GM23338 (cell line): ENCODE results near the gene PLXND1. TPM values are rescaled to one million over a fixed set of nuclear protein-coding genes. Genes with fewer than 3 reads are reported as not detected.

Experiments
- ATAC-seq: fragments of 200-7000 bp; cut with Tn5 transposase; 3 replicates; pipeline ENCODE4 v1.9.1; 2020
- DNase-seq: peaks from one replicate; pipeline ENCODE4 v3.0.0-alpha.2; 2015; ENCODE audit warnings: low spot score
- H2AFZ ChIP-seq: fragments of 200-600 bp; sonication (generic); 2 replicates; pipeline ENCODE4 v1.8.0; 2016; ENCODE audit warnings: antibody characterized with exemption, mild to moderate bottlenecking, moderate library complexity
- H3F3A ChIP-seq: fragments of 200-600 bp; sonication (generic); replicated peaks from 2 replicates; pipeline ENCODE4 v1.8.0; 2017; ENCODE audit warnings: antibody characterized with exemption, mixed run types, low read depth
- H3K27ac ChIP-seq: fragments of 200-600 bp; sonication (generic); 2 replicates; pipeline ENCODE4 v1.6.1; 2016; ENCODE audit warnings: low read depth
- H3K27me3 ChIP-seq: fragments of 200-600 bp; sonication (generic); 2 replicates; pipeline ENCODE4 v1.8.0; 2016; ENCODE audit warnings: mild to moderate bottlenecking, mixed run types, moderate library complexity; ENCODE audit not compliant: insufficient read depth
- H3K36me3 ChIP-seq: fragments of 200-600 bp; sonication (generic); 2 replicates; pipeline ENCODE4 v1.8.0; 2016; ENCODE audit warnings: mild to moderate bottlenecking; ENCODE audit not compliant: insufficient read depth
- H3K4me1 ChIP-seq: fragments of 200-600 bp; sonication (generic); 2 replicates; pipeline ENCODE4 v1.8.0; 2016; ENCODE audit warnings: mild to moderate bottlenecking, moderate library complexity; ENCODE audit not compliant: insufficient read depth
- H3K4me2 ChIP-seq: fragments of 200-600 bp; sonication (generic); 2 replicates; pipeline ENCODE4 v1.7.1; 2017; ENCODE audit warnings: mixed run types
- H3K4me3 ChIP-seq: fragments of 200-600 bp; sonication (generic); 2 replicates; pipeline ENCODE4 v1.6.1; 2016; ENCODE audit warnings: mixed run types
- H3K79me2 ChIP-seq: fragments of 200-600 bp; sonication (generic); replicated peaks from 2 replicates; pipeline ENCODE4 v1.8.0; 2017; ENCODE audit warnings: mild to moderate bottlenecking; ENCODE audit not compliant: insufficient read depth
- H3K9me2 ChIP-seq: fragments of 200-600 bp; sonication (generic); 2 replicates; pipeline ENCODE4 v1.8.0; 2017; ENCODE audit not compliant: insufficient read depth
- H4K20me1 ChIP-seq: fragments of 200-600 bp; sonication (generic); replicated peaks from 2 replicates; pipeline ENCODE4 v1.8.0; 2017; ENCODE audit warnings: mild to moderate bottlenecking; ENCODE audit not compliant: insufficient read depth
- H3K27ac Mint-ChIP-seq: 2 replicates; pipeline ENCODE4 v1.8.0; 2020; ENCODE audit warnings: inconsistent platforms, mild to moderate bottlenecking, moderate library complexity, mixed read lengths
- H3K27me3 Mint-ChIP-seq: 3 replicates; pipeline ENCODE4 v1.8.0; 2022; ENCODE audit warnings: low read depth, mild to moderate bottlenecking, moderate library complexity, mixed read lengths, inconsistent platforms; ENCODE audit not compliant: insufficient read depth, poor library complexity
- H3K36me3 Mint-ChIP-seq: 3 replicates; pipeline ENCODE4 v1.8.0; 2021; ENCODE audit warnings: low read depth, mild to moderate bottlenecking, inconsistent platforms, moderate library complexity, mixed read lengths
- H3K4me1 Mint-ChIP-seq: 3 replicates; pipeline ENCODE4 v1.8.0; 2020; ENCODE audit warnings: mild to moderate bottlenecking, inconsistent platforms, mixed read lengths
- H3K4me3 Mint-ChIP-seq: 3 replicates; pipeline ENCODE4 v1.8.0; 2021; ENCODE audit warnings: moderate library complexity, mild to moderate bottlenecking, inconsistent platforms, mixed read lengths
- H3K9me3 Mint-ChIP-seq: 3 replicates; pipeline ENCODE4 v1.8.0; 2020; ENCODE audit warnings: moderate library complexity, mild to moderate bottlenecking, inconsistent platforms, mixed read lengths
- CREB1 ChIP-seq: fragments of 250-450 bp; sonication (Bioruptor Pico); IDR thresholded peaks from 2 replicates; pipeline ENCODE4 v1.5.0; 2020; ENCODE audit warnings: low read depth, mild to moderate bottlenecking, moderate library complexity
- CTCF ChIP-seq, 2 experiments: fragments of 200-600 bp in 1 of 2; sonication (generic) in 1 of 2; conservative IDR thresholded peaks; 2 replicates each; pipeline versions ENCODE4 v1.5.1 to v1.6.1; 2016 to 2017; ENCODE audit warnings: antibody characterized with exemption in 2 of 2, low read depth in 2 of 2, mild to moderate bottlenecking in 2 of 2, moderate library complexity in 1 of 2
- ETS1 ChIP-seq: IDR thresholded peaks from 2 replicates; pipeline ENCODE4 v1.6.1; 2016; ENCODE audit warnings: antibody characterized with exemption
- EZH2 ChIP-seq: fragments of 200-600 bp; sonication (generic); IDR thresholded peaks from one replicate; pipeline ENCODE4 v1.8.0; 2017; ENCODE audit warnings: antibody characterized with exemption, mild to moderate bottlenecking, low read depth; ENCODE audit not compliant: unreplicated experiment
- EZH2phosphoT487 ChIP-seq: fragments of 200-600 bp; sonication (generic); IDR thresholded peaks from one replicate; pipeline ENCODE4 v1.8.1; 2018; ENCODE audit warnings: antibody characterized with exemption; ENCODE audit not compliant: unreplicated experiment
- NANOG ChIP-seq: IDR thresholded peaks from 2 replicates; pipeline ENCODE4 v1.6.1; 2016; ENCODE audit warnings: antibody characterized with exemption, borderline replicate concordance
- POLR2AphosphoS5 ChIP-seq: IDR thresholded peaks from 2 replicates; pipeline ENCODE4 v1.6.1; 2016; ENCODE audit warnings: antibody characterized with exemption, low read depth
- REST ChIP-seq: IDR thresholded peaks from one replicate; pipeline ENCODE4 v1.6.1; 2018; ENCODE audit warnings: antibody characterized with exemption; ENCODE audit not compliant: unreplicated experiment
- ZNF462 ChIP-seq: fragments of 250-450 bp; sonication (Bioruptor Pico); IDR thresholded peaks from 2 replicates; pipeline ENCODE4 v1.5.0; 2020; ENCODE audit warnings: mild to moderate bottlenecking, moderate library complexity
- polyA plus RNA-seq: library from polyadenylated mRNA; unstranded; fragments of >200 nt; fragmentation: Nextera tagmentation; extraction: Ambion mirVana; gene quantifications from 2 replicates; pipeline ENCODE4 v1.2.1, GENCODE V29; 2016
- total RNA-seq: library from RNA; depleted of rRNA; stranded (reverse); fragments of >200 nt; shearing (Covaris generic); gene quantifications from 2 replicates; pipeline ENCODE4 v1.2.3, GENCODE V29; 2014

The PLXND1 gene
- total and polyA plus RNA-seq, 2 experiments from 2014 or later: 13.3 to 60.4 TPM

- no peak for TF ChIP-seq ZNF462 (CRISPR knock-in tag)
- no peak for TF ChIP-seq CTCF (conservative IDR thresholded peaks at IDR 0.05; ENCODE audit: low read depth in 2 of 2)
- no peak for TF ChIP-seq NANOG
- TF ChIP-seq POLR2AphosphoS5: no peak
These were observed 54.0 kb downstream of the PLXND1 start (continued) for GRCh38 chr3:129552287-129553050.

- Histone ChIP-seq H3K4me3 (no peak overlapping the region), H3K79me2 (no peaks in the 10 kb centered on the region), H3K4me2 (no peak overlapping the region), H4K20me1 (no peaks in the 10 kb centered on the region), H3K9me2 (no peaks in the 10 kb centered on the region), H2AFZ (no peak overlapping the region), H3K36me3 (no peaks in the 10 kb centered on the region), H3K27ac (no peak overlapping the region), H3K27me3 (no peaks in the 10 kb centered on the region), H3F3A (no peaks in the 10 kb centered on the region), H3K4me1 (0 out of 2 replicates have a peak, but pooled peaks cover 3% of the 10 kb centered on the region)
- no peaks in the 10 kb centered on the region for H3K36me3 Mint-ChIP-seq
- H3K27me3 Mint-ChIP-seq: peaks cover 19% of the 10 kb centered on the region
- no peak overlapping the region for H3K4me3 Mint-ChIP-seq
- ATAC-seq (no peak), DNase-seq (no peak)
- H3K4me1 Mint-ChIP-seq: peaks cover 19% of the 10 kb centered on the region
- no peaks in the 10 kb centered on the region for H3K9me3 Mint-ChIP-seq
- H3K27ac Mint-ChIP-seq: no peak overlapping the region
- no peak for TF ChIP-seq REST
- TF ChIP-seq ETS1: no peak
- no peak for TF ChIP-seq EZH2phosphoT487
- no peak for TF ChIP-seq POLR2AphosphoS5
- no peak for TF ChIP-seq CREB1 (CRISPR knock-in tag)
- TF ChIP-seq EZH2: no peak
These were observed 56.7 kb downstream of the PLXND1 start for GRCh38 chr3:129549805-129550204.
